ENCODE results near the gene KMT5C.
A peak's percentile ranks its signal among the peaks of the same experiment; 100 is the strongest.

The KMT5C gene
- total RNA-seq, result 0.71 to 9.2 (median 2.4) reads per million in 17 experiments

- peak; percentile 100 for DNase-seq
These were observed at the start of gene KMT5C for GRCh38 chr19:55339105-55339888. Gene KMT5C (plus strand): TSS chr19:55339876. CDS start chr19:55341937, 2,061 bp downstream.

- no peak for DNase-seq
These were observed 42.4 kb upstream of the KMT5C start for GRCh38 chr19:55297267-55297666.

- no peak for DNase-seq
These were observed 39.7 kb upstream of the KMT5C start for GRCh38 chr19:55299991-55300390.

GRCh38 chr19:55300886-55301458, 38.7 kb upstream of the KMT5C start:
- DNase-seq, result no peak

GRCh38 chr19:55301459-55302317, 38.0 kb upstream of the KMT5C start:
- peak; percentile 90 to 95 (median 94) for DNase-seq

GRCh38 chr19:55302318-55302703, 37.4 kb upstream of the KMT5C start:
- DNase-seq, result no peak

- no peak for DNase-seq
These were observed 36.2 kb upstream of the KMT5C start for GRCh38 chr19:55303477-55303876.

- peak in 2 of 4 experiments; percentile 38 to 56 for DNase-seq
These were observed 35.2 kb upstream of the KMT5C start for GRCh38 chr19:55304279-55304978.

- no peak for DNase-seq
These were observed 34.7 kb upstream of the KMT5C start for GRCh38 chr19:55304980-55305379.

- DNase-seq, result peak; percentile 47 to 73 (median 60)
These were observed 34.2 kb upstream of the KMT5C start for GRCh38 chr19:55305491-55305890.

GRCh38 chr19:55305983-55306562, 33.6 kb upstream of the KMT5C start:
- DNase-seq, result no peak

GRCh38 chr19:55306712-55307111, 33.0 kb upstream of the KMT5C start:
- no peak for DNase-seq

GRCh38 chr19:55308281-55308680, 31.4 kb upstream of the KMT5C start:
- no peak for DNase-seq

GRCh38 chr19:55309448-55309847, 30.2 kb upstream of the KMT5C start:
- DNase-seq, result no peak

- DNase-seq, result no peak
These were observed 29.2 kb upstream of the KMT5C start for GRCh38 chr19:55310498-55310897.

- DNase-seq, result no peak
These were observed 28.3 kb upstream of the KMT5C start for GRCh38 chr19:55311397-55311796.

GRCh38 chr19:55311797-55312196, 27.9 kb upstream of the KMT5C start:
- no peak for DNase-seq

- no peak for DNase-seq
These were observed 26.8 kb upstream of the KMT5C start for GRCh38 chr19:55312621-55313512.

- no peak for DNase-seq
These were observed 25.3 kb upstream of the KMT5C start for GRCh38 chr19:55314396-55314795.

- no peak for DNase-seq
These were observed 23.6 kb upstream of the KMT5C start for GRCh38 chr19:55315956-55316525.

- DNase-seq, result no peak
These were observed 23.0 kb upstream of the KMT5C start for GRCh38 chr19:55316646-55317045.
